Spleen (tissue), 7 donors: ENCODE data around the gene DRGX.

Experiments used
- CTCF ChIP-seq, 11 experiments: fragments of 200-600 bp in 7 of 11; fragments of 450-650 bp in 4 of 11; sonication (generic) in 4 of 11; IDR thresholded peaks in 8 of 11; conservative IDR thresholded peaks in 3 of 11; 1 replicate in 7 of 11; 2 replicates in 4 of 11; pipeline versions ENCODE4 v1.4.0 to v1.8.0; 2016 to 2021; ENCODE audit warnings: antibody characterized with exemption in 11 of 11, inconsistent platforms in 4 of 11, mild to moderate bottlenecking in 1 of 11
- POLR2A ChIP-seq, 3 donors: fragments of 450-650 bp; IDR thresholded peaks; one replicate each; pipeline ENCODE4 v1.5.1; 2017; ENCODE audit warnings: antibody characterized with exemption in 3 of 3, mild to moderate bottlenecking in 1 of 3
- POLR2AphosphoS5 ChIP-seq, 3 donors: sonication (generic); formaldehyde crosslinking; IDR thresholded peaks; one replicate each; pipeline ENCODE4 v1.5.1; 2017; ENCODE audit warnings: antibody characterized with exemption in 3 of 3
- donor health status: DM: no; HTN: no; CAD: no; lungs with moderate emphysema.
- donor health status: DM: no; HTN: no; CAD: no.
- donor health status: DM: no; HTN: no; CAD: no.

GRCh38 chr10:49374740-49375139, 21.1 kb downstream of the DRGX start:
- TF ChIP-seq POLR2AphosphoS5 (IDR thresholded peaks at IDR 0.05) (no peak), CTCF (IDR thresholded peaks at IDR 0.05 in 8 of 11, conservative IDR thresholded peaks at IDR 0.05 in 3 of 11) (no peak), POLR2A (IDR thresholded peaks at IDR 0.05) (no peak)
